Measurements from ENCODE around the gene ITCH.
"Not testable (repeated sequence)": the region's sequence is repeated elsewhere in the genome, so short reads cannot be mapped to it uniquely, and the experiment has no call there.

Gene ITCH

DNA sequence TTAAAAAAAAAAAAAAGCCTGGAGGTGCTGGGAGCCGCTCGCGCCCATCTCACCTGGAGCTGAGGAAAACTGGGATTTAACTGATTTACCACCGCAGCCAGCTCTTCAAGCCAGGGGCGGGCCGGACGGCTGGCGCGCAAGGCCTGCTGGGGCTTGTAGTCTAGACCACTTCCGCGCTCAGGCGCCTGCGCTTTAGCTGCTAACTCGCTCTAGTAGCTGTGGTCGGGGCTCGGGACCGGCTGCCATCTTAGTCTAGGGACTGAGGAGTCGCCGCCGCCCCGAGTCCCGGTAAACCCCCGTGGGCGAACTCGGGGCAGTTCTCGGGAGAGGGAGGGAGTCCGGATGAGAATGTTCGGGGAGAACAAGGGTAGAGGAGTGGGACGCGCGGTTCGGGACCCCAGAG is at the start of gene ITCH:
Gene ITCH (plus strand): TSS at position 212 of the 403 bp plus-strand sequence. CDS start 30,539 bp downstream, outside the sequence.
- peak; percentile 93 for DNase-seq

GRCh38 chr20:34315236-34315635 is 47.8 kb upstream of the ITCH start:
- no peak for DNase-seq

GRCh38 chr20:34316196-34316814 is 46.8 kb upstream of the ITCH start:
- DNase-seq: no peak

GRCh38 chr20:34318609-34319443 is 44.2 kb upstream of the ITCH start:
- DNase-seq: no peak

DNA sequence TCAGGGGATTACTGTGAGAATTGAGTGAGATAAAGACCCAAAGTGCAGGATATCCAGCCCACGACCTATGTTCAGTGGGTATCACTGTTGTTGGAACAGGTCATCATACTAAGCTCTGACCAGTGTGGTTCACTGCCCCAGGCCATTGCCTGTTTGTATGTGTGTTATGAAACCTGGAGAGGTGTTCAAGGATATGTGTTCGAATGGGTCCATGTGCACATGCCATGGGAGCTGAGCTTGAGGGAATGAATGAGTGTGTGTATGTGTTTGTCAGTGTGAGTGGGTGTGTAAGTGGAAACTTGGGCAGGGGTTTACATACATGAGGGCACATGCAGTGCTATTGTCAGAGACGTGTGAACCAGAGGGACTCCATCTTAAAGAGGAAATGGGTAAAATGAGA is 42.2 kb upstream of the ITCH start:
- DNase-seq: no peak

- no peak for DNase-seq
Observed at GRCh38 chr20:34322267-34323105, 40.6 kb upstream of the ITCH start.

DNA sequence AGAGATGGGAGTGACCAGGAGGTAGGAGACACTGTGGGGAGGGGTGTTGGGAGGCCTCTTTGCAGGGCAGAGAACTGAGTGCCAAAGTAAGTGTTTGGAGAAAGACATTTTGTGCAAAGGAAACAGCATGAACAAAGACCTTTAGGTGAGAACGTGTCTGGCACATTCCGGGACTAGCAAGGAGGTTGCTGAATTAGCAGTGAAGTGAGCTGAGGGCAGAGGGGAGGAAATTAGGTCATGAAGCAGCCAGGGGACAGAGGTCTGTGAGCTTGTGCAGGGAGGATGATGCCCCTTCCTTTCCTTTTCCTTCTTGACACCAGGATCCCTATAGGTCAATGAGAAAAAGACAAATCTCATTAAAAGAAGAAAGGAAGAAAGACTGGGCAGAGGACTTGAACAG is 38.5 kb upstream of the ITCH start:
- no peak for DNase-seq

DNA sequence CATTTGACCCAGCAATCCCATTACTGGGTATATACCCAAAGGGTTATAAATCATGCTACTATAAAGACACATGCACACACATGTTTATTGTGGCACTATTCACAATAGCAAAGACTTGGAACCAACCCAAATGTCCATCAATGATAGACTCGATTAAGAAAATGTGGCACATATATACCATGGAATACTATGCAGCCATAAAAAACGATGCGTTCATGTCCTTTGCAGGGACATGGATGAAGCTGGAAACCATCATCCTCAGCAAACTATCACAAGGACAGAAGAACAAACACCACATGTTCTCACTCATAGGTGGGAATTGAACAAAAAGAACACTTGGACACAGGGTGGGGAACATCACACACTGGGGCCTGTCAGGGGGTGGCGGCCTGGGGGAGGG is 34.9 kb upstream of the ITCH start:
- not testable (repeated sequence) for DNase-seq

- DNase-seq: no peak
Observed at GRCh38 chr20:34328928-34329677, 34.0 kb upstream of the ITCH start.

- not testable (repeated sequence) for DNase-seq
Observed at GRCh38 chr20:34330861-34331544, 32.1 kb upstream of the ITCH start.

DNA sequence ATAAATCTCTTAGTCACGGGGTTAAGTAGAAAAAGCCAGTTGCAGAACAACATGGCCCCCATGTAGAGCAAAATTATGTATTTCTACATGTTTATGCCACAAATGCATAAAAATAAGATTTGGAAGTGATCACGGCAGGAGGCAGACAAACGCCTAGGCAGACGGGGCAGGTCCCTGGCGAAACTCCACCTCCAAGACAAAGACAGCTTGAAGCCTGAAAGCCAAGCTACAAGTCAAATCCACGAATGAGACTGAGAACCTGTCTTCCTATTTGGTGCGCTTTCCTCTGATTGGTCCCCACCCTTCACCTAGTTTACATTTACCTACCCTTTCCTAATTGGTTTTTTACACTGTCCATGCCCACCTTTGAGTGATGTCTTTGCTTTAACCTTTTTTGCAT is 31.2 kb upstream of the ITCH start:
- DNase-seq: no peak

GRCh38 chr20:34332262-34332920 is 30.7 kb upstream of the ITCH start:
- DNase-seq: no peak

DNA sequence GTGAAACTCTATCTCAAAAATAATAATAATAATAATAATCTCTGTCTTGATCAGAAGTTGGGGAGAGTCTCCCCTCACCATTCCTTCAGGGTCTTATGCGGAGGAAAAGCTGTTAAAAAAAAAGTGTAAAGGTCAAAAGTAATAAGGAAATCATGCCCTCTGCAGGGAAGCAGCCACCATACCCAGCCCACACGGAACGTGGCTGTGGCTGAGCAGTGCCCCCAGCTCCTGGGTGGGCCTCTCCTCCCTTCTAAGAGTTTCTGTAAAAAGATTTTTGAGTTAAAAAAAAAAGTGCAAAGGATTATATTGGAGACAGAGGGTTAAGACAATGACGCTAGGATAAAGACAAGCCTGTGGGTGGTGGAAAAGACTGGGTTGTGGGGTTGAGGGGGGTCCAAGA is 29.3 kb upstream of the ITCH start:
- DNase-seq: no peak

GRCh38 chr20:34334654-34335407 is 28.2 kb upstream of the ITCH start:
- no peak for DNase-seq

DNA sequence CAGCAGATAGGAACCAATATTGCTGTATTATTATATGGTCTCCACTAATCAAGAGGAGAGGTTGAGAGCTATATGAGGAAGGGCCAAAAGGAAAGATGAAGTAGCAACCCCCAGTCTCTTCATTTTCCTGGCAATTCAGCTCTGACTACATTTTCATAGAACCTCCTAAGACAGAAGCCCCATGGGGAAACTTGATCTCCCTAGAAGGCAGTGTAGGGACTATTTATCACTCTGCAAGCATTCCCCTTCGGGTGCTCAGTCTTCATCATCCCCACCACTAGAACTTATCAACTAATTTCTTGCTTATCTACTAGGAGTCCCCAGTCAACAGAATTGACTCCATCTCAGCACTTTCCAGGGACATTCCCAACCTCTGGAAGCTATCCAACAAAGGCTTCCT is 25.5 kb upstream of the ITCH start:
- no peak for DNase-seq

DNA sequence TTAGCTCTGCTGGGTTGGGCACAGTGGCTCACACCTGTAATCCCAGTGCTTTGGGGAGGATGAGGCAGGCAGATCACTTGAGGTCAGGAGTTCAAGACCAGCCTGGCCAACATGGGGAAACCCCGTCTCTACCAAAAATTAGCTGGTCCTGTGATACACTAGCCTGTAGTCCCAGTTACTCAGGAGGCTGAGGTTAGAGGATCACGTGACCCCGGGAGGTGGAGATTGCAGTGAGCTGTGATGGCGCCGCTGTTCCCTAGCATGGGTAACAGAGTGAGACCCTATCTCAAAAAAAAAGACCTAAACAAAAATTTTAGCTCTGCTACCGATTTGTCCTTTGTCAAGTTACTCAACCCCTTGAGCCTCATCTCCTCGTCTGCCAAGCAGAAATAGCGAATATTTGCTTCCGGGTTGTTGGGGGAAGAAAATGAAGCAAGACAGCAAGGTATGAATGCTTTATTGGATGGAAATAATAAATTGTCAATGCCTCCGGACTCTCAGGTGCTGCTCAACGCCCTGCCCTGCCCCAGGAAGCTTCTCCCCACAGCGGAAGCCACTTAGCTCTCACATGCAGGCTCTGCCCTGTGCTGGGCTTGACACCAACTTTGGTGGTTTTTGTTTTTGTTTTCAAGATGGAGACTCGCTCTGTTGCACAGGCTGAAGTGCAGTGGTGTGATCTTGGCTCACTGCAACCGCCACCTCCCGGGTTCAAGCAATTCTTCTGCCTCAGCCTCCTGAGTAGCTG is 24.9 kb upstream of the ITCH start:
- DNase-seq: no peak

- DNase-seq: not testable (repeated sequence)
Observed at GRCh38 chr20:34340726-34341125, 22.3 kb upstream of the ITCH start.

DNA sequence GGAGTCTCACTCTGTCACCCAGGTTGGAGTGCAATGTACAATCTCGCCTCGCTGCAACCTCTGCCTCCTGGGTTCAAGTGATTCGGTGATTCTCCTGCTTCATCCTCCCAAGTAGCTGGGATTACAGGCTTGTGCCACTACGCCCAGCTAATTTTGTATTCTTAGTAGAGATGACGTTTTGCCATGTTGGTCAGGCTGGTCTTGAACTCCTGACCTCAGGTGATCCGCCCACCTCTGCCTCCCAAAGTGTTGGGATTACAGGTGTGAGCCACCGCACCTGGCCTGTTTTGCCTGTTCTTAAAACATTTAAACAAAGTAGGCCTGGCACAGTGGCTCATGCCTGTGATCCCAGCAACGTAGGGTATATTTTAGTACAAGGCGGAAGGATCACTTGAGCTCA is 21.9 kb upstream of the ITCH start:
- DNase-seq: not testable (repeated sequence)

GRCh38 chr20:34343458-34344211 is 19.4 kb upstream of the ITCH start:
- no peak for DNase-seq

Data from CD4-positive, alpha-beta T cell treated with Interleukin-17A for 1 hour (primary cell).